Islet precursor cell (in vitro differentiated cells): Measurements from ENCODE around the gene RETREG2.

Experiments
- DNase-seq: peaks from one replicate; pipeline ENCODE4 v3.0.0-alpha.2; 2018

Gene RETREG2

DNA sequence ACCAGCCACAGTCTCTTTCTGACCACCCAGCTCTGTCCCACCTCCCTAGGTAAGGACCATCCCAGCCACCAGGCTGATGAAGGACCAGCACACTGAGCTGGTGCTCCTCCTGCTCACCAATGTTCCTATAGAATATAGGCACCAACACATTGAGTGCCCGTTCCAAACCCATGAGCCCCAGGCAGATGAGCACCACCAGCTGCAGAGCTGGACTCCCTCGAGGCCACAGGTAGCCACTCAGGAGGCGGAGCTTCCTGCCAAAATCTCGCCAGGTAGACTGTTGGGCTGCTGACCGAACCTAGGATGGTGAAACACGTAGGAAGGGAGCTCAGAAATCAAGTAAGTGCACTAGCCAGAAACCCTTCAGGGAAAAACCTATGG, 38.5 kb downstream of the RETREG2 start:
- no peak for DNase-seq

DNA sequence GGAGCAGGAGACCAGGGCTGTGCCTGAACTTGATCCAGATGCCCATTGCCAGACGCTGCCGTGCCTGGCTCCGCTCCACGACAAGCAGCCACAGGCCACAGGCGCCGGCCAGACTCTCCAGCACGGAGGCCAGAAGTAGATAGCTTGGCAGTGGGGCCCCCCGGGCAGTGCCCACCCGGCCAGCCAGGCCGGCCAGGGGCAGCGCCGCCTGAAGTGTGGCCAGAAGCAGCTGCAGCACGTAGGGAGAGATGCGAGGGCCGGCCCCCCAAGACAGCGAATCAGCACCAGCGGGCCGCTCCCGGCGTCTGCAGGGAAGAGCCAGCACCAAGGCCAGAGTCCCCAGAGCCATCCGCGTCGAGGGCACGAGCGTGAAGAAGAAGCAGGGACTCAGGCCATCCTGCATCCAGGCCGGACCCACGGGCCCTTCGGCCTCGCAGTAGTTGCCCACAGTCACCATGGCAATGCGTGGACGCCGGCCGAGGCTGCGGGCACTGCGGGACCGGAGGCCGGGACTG, 40.2 kb downstream of the RETREG2 start:
- DNase-seq: peak; percentile 90

DNA sequence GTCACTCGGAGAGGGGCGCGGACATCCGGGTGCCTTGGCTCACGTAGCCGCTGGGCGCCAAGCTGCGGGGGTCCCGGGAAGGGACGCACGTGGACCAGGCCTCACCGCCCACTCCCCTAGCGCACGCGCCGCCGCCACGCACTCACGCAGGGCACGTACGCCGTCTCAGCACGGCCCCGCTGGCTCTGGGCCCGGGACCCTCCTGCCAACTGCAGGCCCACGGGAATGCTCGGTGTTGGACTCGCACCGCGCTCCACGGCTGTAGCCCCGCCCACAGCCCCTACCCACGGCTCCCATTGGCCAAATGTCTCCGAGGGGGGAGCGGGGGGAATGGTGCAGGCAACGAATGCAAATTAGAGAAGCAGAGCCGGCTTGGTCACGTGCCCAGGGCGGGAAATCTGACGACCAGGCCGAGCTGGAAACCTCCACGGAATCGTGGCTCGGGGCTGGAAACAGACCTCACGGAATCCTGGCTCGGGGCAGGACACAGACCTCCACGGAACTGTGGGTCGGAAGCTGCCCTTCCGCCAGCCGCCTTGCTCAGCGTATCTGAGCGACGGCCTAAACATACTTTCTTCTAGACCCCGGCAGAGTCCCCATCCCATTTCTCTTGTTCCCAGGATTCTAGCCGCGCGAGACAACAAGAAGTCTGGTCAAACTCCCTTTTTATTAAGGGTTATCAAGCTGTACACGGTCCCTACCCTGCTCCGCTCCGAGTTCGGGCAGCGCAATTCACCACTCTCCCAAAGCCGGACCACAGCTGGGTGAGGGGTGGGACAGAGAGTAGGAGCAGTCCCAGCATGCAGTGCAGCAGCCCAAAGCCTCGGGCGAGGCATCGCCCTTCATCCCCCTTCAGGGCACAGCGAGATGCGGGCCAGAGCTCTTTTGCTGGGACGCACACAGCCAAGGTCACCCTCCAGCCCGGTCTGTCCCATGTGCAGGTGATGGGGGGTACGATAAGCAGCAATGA, 40.9 kb downstream of the RETREG2 start, which contains the start of gene ABCB6:
Gene ABCB6 (minus strand): TSS at position 227 of the 970 bp plus-strand sequence. CDS start 285 bp downstream, outside the sequence.
- DNase-seq: peak; percentile 96

DNA sequence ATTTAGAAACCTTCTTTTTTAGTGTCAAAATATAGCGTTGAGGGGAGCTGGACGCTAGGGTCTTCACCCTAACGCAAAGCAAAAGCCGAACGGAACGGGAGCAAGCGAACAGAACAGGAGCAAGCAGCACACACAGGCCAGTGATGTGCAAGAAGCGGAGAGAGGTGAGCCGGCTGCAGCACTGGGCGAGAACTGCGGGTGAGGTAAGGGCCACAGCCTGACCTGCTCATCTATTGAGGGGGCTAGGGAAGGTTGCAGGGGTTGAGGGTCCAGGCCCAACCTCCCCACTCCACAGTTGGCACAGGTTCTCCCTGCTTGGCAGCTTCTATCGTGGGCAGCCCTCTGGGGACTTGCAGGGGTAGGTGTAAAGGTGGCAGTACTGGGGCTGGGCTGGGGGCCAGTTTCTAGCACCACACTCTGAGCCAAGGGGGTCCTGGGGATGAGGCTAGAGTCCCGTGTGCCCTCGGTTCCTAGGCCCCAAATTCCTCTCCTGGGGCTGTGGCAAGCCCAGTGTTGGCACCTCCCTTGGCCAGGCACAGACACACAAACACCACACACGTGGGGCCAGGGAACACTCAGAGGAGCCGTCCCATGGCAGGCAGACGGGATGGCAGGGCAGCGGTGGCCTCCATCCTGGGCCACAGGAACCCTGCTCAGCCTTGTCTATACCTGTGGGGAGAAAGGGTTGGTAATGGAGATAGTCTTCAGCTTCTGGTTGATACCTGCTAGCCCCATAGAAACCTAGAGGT, 41.9 kb downstream of the RETREG2 start:
- DNase-seq: no peak

DNA sequence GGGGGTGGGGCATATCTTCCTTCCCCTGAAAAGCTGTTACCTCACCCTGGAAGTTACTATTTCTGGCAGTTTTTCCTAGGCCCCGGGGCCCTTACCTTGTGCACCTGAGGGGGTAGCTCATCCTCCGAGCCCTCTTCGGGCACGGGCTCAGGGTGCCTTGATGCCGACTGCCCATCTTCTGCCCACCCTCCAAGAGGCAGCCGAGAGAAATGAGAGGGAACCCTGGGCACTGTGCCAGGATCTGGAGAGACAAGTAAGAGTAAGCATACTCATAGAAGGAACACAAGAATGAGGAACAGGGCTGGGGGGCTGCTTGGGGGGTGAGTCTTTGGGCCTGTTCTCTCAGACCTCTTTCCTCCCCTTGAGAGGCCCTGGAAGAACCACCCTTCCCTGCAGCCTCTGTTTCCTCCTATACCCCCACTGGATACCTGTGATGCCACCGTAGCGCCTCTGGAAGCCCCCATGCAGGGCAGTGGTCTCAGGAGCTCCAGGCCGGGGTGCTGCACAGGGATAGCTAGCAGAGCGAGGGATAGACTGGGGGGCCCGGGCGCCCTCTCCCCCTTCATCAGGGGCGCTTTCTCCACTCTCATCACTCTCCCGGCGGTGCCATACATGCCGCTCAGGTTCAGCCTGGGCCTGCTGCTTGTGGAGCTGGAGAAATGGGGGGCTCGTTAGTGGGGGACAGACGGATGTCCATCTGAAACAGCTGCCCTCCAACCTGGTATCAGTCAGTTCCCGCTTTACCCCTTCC, 42.8 kb downstream of the RETREG2 start:
- no peak for DNase-seq

DNA sequence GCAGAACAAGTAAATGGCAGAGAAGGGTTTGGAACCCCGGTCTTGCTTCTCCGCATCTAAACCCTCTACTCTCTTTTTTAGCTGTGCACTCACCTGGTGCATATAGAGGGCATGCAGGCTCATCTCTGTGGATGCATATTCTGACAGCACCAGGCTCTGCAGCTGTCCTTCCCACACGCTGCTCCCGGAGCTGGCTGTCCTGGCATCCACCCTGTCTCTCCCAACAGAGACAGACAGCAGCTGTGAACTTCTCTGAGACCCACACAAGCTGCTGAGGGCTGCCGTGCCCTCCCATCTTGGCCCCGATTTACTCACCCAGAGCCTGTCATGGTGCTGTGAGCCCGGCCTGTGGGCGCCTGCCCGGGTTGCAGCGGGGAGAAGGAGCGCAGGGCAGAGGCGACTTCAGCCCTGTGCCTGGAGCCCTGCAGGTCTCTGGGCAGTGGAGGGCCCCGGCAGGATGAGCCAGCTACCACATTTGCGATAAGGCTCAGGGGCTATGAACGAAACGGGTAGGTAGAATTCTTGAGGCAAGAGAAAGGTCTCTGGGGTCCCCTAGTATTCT, 44.0 kb downstream of the RETREG2 start:
- DNase-seq: no peak

DNA sequence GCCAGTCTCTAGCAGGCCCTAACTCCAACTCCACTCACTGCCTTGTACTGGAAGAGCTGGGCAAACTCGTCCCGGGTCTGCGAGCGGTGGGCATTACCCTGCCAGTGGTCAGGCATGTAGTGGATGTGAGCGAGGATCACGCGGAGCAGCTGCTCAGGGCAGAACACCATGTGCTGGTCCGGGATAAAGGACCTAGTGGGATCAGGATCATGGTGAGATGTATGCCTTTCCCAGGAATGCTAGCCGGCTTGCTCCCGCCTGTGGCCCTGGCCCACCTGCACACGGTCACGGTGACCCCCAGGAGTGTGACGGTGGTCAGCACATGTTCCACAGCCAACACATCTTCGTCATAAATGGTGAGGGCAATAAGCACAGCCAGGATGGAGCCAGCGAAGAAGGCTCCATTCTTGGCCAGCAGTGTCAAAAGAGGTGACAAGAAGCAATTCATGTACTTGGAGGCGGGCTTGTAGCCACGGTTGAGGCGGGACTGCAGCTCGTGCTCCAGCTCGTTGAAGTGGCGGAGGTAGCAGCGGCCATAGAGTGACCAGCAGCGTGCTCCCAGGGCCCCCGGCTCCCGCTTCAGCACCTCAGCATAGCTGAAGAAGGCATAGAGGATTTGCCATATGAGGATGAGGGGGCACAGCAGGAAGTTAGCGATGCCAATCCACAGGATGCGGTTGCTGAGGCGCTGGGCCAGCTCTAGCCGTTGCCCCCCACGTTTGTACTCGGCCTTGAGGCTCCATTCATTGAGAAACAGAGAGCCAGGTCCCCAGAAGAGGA, 45.9 kb downstream of the RETREG2 start:
- no peak for DNase-seq

DNA sequence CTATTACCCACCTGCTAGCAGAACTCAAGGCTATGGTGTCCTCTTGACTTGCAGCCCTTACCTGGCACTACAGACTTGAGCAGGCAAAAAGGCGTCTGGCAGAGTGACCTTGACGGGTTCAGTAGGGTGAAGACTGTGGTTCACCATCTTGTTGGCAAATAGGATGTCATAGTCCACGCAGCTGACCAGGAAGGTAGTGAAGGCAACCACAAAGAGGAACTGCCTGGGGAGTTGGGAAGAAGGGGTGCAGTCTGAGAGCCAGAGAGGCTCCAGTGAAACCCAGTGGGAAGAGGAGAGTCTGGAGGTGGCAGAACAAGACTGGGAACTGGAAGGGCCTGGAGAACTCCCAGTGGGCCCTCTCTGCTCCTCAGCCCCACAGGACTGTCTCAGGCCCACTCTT, 47.3 kb downstream of the RETREG2 start:
- no peak for DNase-seq

DNA sequence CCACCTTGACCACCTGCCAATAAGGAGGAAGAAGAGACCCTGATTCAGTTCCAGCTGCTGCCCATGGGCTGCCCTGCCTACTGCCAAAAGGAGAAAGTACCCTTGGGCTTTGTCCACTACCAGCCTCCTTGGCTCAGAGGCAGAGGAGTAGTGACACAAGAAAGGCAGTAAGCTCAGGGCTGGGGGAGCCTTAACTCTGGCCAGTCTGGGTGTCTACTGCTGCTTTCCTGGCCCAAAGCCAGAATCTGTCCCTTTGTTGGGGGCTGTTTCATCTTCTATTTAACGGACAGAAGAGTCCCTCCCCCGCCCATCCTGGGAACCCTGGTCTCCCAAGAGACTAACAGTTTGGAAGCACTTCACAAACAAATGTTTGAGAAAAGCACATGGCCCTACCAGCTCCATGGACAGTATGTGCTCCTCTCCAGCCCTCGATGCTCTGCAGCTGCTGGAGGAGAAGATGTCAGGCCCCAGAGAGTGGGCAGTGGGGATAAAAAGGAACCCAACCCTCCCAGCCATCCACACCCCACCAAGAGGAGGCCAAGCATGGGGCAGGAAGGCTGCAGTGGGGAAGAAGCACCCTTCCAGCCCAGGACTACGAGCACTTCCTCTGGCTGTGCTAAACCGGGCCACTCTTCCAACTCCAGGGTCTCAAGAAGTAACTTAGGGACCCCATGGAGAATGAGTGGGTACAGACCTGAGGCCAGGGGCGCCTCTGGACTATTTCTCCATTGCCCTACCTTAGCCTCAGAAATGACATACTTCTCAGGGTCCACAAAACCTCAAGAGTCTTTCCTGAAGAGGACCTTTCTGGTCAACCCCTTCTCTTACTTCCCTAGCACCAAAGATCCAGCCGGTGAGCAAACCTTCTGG, 50.2 kb downstream of the RETREG2 start:
- DNase-seq: no peak

DNA sequence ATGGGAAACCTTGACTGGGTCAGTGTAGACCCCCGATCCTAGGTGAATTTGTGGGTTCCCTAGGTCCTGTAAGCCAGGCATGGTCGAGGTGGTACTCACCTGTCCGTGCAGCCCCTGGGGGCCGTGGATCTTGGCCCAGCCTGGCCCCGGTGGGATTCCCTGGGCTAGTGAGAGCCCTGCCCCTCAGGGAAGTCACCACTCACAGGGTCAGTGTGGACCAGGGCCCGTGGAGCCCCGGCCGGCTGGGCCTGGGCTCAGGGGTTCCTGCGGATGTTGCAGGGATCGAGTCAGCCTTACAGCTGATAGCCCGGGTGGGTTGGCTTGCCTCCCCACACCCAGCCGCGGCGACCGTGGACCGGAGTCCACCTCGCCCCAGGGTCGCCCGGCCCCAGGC, 50.8 kb downstream of the RETREG2 start:
- DNase-seq: no peak

DNA sequence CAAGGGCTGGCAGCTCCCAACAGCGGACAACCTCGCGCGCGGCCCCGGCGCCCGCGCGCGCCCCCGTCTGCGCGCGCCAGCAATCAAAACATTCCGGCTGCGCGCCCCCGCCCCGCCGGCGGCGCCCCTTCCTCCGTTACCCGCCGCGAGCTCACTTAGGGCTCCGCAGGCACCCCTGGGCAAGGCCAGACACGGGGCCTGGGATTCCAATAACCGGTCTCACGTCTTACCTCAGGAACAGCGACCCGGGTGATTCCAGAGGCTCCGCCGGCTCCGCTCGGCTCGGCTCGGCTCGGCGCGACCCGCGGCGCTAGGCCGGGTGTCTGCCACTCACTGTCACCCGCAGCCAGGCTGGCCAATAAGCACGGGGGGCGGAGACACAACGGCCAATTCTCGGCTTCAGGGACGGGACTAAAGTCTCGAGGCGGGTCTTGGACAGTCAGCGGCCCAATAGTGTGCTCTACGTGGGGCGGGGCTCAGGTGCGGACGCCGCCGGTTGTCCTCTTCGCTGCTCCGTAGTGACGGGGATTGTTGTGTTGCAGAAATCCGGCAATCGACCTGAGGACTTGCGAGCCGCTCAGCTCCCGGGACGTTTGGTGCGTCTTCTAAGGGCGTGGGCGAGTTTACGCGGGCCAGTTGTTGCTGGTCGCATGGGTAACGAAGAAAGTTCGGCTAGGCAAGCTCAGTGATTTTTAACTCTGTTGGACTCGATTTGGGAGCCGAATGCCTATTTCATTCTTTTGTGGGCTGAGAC, 51.4 kb downstream of the RETREG2 start, which contains the start of the genes ANKZF1 and ATG9A:
Gene ANKZF1 (plus strand): TSS at position 502 of the 754 bp plus-strand sequence. CDS start 452 bp downstream, outside the sequence.
Gene ATG9A (minus strand): TSS at position 332 of the 754 bp plus-strand sequence. CDS start 1,612 bp downstream, outside the sequence.
- peak; percentile 100 for DNase-seq

DNA sequence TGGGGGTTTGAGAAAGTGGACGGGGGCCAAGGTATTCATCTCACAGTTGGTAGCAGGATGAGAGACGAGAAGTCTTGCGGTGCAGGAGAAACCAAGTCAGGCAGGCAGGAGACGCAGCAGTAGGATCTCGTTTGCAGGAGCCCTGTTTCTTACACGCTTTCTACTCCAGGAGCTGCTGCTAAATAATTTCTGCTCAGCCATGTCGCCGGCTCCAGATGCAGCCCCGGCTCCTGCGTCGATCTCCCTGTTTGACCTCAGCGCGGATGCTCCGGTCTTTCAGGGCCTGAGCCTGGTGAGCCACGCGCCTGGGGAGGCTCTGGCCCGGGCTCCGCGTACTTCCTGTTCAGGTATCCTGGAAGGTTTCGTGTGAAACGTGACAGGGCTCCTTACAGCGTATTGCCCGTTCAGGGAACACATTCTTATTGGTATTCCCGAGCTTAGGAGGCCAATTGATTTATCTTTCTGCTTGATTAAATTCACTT, 52.0 kb downstream of the RETREG2 start:
- DNase-seq: peak; percentile 85

DNA sequence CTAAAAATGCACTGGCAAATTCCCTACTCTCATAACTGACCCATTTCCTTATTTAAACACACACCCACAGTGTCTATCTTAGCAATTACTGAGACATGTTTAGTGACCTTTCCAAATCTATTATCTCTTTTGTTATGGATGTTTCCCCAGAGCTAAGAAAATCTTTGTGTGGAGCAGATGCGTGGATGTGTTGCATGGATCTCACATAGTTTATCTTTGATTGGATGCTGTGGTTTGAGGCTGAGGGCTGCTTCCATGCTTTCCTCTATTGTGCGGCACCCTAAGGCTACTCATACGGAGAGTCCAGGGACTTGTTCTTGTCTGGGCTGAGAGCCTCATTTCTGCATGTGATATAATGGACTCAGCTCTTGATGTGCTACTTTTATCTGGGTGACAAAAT, 56.3 kb downstream of the RETREG2 start:
- DNase-seq: no peak
